Measurements from ENCODE around the gene ZNF70. TPM values are rescaled to one million over a fixed set of nuclear protein-coding genes. Genes with fewer than 3 reads are reported as not detected.

ZNF70 gene
- total RNA-seq, 1 donor from 2014 or later: 2.2 TPM

DNA sequence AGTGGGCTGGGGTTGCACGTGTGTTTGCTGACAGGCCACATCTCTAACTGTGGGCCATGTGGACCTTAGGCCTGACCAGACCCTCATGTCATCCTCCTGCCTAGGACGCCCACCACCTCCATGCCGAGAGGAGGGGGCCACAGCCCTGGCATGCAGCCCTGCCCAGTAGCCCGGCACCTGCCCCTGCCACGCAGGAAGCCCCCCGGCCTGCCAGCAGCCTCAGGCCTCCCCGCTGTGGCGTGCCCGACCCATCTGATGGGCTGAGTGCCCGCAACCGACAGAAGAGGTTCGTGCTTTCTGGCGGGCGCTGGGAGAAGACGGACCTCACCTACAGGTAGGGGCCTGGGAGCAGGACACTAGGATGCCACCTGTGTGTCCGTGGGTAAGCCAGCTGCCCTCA, 28.2 kb upstream of the ZNF70 start:
- no peak for DNase-seq

DNA sequence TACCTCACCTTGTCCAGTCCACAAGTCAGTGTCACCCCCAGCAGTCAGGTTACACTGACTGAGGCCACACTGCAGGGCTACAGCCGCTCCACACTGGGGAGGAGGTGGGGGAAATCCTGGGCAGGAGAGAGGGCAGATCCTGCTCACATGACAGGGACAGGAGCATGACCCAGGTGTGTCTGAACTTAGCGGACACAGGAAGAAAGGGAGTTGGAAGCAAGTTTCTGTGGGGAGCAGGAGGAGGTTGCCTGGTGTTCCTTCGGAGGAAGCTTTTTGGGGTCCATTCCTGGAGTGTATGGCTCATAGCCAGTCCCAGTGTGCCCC, 27.6 kb upstream of the ZNF70 start:
- no peak for DNase-seq

DNA sequence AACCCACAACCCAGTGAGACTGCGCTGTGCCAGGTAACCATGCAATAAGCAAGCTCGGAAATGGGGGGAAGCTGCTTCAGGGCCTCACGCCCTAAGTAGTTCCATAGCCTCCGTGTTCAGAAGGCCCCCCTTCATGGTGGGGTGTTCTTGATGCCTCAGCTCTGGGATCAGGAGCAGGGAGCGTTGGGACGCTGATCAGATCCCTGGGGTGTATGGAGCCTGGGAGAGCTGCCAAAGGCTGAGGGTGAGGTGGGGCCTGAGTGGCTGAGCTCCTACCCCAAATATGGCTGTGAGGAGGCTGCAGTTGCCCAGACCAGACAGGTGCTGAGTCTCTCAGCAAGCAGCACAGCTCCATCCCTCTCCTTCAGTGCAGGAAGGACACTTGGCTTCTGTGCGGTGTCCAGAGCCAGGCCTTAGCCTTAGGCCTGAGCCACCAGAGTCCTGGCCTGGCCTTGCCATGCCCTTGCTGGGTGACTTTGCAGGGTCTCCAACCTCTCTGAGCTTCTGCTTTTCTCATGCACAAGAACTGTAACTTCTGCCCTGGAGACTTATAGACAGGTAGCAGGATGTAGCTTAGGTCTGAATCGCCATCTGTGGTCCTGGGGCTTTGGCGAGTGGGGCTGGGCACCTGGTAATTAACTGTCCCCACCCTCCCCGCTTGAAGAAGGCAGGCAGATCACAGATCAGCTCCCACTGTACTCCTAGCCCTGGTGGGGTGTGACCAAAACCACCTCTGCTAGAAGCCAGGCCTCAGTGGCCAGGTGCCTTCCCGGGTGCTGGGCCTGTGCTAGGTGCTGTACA, 27.1 kb upstream of the ZNF70 start:
- DNase-seq: no peak

DNA sequence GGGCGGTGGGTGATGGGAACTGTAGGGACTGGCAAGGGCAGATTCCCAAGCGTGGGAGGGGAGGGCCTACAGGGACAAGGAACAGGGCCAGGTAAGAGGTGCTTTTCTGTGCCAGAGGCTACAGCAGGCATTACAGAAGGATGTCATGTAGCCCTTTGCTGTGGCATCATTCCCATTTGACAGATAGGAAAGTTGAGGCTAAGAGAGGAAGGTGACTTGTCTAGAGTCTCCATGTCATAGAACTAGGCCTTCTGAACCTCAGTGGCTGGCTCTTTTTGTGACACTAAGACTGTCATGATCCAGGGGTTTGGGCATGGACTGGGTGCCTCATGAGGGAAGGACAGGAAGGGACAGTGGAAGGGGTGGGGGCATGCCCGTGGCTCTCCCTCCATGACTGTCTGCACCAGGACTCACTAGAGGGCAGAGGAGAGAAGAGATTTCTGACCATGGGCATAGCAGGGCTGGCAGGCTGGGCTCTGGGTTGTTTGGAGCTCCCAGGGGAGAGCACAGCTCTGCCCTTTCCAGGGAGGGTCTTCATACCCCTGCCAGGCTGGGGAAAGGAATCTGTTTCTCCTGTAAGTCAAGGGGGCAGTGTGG, 25.0 kb upstream of the ZNF70 start:
- no peak for DNase-seq

GRCh38 chr22:23774922-23775436, 24.1 kb upstream of the ZNF70 start:
- no peak for DNase-seq

- no peak for DNase-seq
These were observed 23.4 kb upstream of the ZNF70 start for GRCh38 chr22:23774114-23774921.

DNA sequence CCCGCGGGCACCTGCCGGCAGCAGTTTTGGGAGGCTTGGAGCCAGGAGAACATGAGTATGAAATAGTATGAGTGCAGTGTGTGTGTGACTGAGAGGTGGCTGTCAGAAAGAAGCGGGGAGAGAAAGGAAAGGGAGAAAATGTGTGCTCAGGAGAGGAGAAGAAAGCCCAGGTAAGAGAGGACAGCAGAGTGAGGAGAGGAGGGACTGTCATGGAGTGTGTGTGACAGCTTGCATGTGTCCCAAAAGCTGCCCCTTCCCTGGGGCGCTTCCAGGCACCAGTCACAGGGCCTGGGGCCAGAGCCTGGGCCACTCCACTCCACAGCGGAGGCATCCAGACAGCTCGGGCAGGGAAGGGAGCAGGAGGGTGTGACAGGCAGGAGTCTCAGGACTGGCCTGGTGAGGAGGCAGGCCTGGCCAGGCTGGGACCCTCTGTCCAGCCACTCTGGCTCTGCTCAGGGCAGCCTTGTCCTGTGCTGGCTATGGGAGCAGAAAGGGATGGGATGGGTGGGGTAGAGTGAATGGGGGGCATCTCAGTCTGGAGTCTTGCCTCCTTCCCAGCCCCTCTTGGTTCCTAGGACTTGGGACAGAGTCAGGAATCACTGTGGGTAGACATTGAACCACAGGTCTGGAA, 22.7 kb upstream of the ZNF70 start:
- no peak for DNase-seq

DNA sequence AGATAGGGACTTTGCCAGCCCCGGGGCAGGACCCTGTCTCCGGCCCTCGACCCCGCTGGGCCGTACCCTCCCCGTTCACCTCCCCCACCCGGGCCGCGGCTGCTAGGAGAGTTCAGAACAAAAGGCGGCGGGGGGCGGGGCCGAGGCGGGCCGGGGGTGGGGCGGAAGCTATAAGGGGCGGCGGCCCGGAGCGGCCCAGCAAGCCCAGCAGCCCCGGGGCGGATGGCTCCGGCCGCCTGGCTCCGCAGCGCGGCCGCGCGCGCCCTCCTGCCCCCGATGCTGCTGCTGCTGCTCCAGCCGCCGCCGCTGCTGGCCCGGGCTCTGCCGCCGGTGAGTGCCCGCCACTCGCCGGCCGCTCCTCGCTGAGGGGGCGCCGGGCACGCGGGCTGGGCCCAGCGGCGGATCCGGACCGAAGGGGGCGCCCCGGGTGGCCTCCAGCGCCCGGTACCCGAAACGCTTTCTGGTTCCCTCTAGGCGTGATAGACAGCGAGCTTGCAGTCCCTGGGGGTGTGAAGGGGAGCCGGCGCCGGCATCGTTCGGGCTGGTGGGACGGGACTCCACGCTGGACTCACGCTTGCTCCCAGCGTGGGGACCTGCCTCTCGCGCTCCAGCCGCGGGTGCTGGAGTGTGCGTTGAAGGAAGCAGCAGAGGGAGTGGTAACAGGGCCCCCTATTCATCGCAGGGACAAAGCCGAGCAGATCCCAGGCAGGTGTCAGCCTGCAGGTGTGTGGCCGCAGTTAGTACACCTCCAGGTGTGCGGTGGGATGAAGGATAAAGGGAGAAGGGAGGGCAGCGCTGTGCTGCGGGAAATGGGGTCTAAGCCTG, 21.9 kb upstream of the ZNF70 start, which contains the start of gene MMP11:
Gene MMP11 (plus strand): TSS at position 201 of the 825 bp plus-strand sequence. CDS start 22 bp downstream, at position 223.
- DNase-seq: peak; percentile 41

DNA sequence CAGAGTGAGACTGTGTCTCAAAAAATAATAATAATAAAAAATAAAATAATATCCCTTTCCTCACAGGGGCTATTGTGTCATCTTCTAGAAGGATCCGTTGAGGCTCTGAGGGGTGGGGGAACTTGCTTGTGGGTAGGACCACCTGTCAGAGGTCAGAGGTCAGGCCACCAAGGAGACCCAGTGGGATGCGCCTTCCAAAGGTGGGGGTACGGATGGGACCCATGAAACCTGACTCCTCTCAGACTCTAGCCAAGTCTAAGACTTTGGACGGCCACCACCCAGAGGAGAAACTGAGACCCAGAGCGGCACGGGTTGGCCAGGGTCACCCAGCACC, 21.4 kb upstream of the ZNF70 start:
- no peak for DNase-seq

- DNase-seq: no peak
These were observed 18.5 kb upstream of the ZNF70 start for GRCh38 chr22:23769321-23769965.

DNA sequence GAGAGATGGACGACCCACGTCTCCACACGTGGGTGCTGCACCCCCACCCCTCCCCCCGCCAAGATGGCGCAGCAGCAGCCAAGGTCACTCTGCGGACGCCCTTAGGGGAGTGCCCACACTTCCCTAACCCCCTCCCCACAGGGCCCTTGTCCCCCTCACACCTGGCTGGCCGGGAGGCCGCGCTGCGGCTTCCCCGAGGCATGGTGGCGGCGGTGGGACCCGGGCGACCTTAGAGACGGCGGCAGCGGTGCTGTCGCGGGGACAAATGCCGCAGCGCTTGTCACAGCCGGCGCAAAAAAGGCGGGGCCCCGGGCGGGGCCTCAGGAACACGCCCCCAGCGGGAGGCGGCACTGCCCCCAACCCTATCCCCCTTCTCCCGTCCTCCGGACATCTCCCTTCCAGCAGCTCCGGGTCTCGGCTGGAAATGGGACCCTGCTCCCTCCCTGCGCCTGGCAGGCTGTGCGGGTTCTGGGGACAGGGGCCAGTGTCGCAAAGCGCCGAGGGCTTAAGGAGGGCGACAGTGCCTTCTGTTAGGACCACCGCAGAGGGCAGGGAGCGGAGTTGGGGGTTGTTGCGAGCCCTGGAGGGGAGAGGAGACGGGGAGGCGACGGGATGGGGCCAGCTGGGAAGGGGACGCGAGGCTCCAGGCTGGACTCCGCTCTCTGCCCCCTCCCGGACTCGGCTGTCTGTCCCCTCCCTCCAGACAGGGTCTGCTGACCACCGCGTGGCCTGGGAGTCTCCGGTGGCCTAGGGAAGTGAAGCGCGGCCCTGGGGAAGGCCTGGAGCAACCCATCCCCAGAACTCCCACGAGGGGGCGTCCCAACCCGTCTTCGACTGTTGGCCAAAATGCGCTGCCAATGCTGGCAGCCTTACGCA, 17.0 kb upstream of the ZNF70 start, which contains the start of gene CHCHD10:
Gene CHCHD10 (minus strand): TSS at position 300 of the 876 bp plus-strand sequence. CDS start 98 bp downstream, at position 202.
- DNase-seq: peak; percentile 87

GRCh38 chr22:23767303-23767672, 16.4 kb upstream of the ZNF70 start:
- DNase-seq: no peak

GRCh38 chr22:23764899-23765881, 14.3 kb upstream of the ZNF70 start:
- no peak for DNase-seq

DNA sequence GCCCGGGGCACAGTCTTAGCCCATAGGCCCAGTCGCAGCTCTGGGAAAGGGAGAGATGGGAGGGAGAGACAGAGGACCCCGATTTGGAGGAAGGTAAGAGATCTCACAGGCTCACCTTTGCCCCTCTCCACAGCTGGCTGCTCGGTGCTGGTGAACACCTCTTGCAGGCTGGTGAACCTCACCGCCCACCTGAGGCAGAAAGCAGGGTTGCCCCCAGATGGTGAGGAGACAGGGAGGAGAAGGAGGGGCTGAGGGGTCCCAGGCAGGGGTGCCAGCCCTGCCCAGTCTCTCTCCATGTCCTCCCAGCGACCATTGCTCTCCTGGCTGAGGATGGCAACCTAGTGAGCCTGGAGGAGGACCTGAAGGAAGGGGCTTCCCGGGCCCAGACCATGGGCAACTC, 13.0 kb upstream of the ZNF70 start:
- no peak for DNase-seq

DNA sequence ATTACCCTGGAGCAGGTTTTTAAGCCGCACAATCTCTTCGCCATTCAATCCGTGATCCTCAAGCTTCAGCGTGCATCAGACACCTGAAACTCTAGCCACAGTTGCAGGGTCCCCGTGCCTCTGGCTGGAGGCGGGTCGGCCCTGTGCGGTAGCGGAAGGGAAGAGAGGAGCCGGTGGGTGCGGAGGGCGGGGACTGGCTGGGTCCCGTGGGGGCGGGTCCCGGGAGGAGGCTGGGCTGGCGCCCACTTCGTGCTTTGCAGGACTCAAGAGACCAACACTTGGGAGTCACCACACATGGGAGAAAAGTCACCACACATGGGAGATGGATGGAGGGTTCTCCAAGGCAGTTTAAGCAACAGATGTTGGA, 12.7 kb upstream of the ZNF70 start:
- DNase-seq: no peak

- peak; percentile 51 for DNase-seq
These were observed 12.1 kb upstream of the ZNF70 start, which contains the start of gene C22orf15 for GRCh38 chr22:23762842-23763578. Gene C22orf15, plus strand, starts transcription at chr22:23762990. Its CDS starts 317 bp downstream, at chr22:23763307.

DNA sequence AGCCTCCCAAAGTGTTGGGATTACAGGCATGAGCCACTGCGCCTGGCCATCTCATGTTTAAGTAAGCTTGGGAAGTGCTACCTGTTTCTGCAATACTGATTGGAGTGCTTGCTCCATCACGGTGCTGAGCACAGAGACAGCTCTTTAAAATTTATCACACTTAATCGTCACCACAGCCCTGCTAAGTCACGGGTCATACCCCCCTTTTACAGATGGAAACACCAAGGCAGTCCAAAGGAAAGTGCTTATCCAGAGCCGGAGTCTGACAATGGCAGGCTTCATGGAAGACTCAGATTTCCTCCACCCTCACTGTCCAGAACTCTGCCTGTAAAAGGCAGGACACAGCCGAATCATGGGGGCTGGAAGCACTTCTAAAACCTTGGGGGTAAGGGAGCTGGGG, 9.1 kb upstream of the ZNF70 start:
- DNase-seq: no peak

DNA sequence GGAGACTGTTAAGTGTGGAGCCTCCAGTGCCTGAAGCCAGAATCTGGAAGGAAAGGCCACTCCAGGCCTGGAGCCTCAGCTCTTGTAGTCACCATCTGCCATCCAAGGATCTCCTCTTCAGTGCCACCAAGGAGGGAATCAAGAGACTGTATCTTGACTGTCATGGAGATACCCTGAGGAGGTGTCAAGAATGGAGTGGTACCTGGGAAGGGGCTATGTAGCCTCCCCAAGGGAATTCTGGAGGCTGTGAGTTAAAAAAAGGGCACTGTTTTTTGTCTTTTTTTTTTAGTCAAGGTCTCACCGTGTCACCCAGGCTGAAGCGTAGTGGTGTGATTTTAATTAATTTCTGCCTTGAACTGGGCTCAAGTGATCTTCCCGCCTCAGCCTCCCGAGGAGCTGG, 8.7 kb upstream of the ZNF70 start:
- DNase-seq: no peak

All from dermis blood vessel endothelial cell (primary cell).